PC-9 (cell line): ENCODE data around the gene INHA.

Source experiments
- EZH2 ChIP-seq: fragments of 200-600 bp; sonication (generic); IDR thresholded peaks from 2 replicates; pipeline ENCODE4 v1.8.0; 2017; ENCODE audit warnings: antibody characterized with exemption, low read depth
- TF ChIP-seq, protein P1 (sequence below): fragments of 200-600 bp; sonication (generic); conservative IDR thresholded peaks from 2 replicates; pipeline ENCODE4 v1.6.1; 2017; ENCODE audit warnings: mixed run types, antibody characterized with exemption, mild to moderate bottlenecking, moderate library complexity

GRCh38 chr2:219536967-219537366 is 35.1 kb upstream of the INHA start:
- TF ChIP-seq, protein P1, sequence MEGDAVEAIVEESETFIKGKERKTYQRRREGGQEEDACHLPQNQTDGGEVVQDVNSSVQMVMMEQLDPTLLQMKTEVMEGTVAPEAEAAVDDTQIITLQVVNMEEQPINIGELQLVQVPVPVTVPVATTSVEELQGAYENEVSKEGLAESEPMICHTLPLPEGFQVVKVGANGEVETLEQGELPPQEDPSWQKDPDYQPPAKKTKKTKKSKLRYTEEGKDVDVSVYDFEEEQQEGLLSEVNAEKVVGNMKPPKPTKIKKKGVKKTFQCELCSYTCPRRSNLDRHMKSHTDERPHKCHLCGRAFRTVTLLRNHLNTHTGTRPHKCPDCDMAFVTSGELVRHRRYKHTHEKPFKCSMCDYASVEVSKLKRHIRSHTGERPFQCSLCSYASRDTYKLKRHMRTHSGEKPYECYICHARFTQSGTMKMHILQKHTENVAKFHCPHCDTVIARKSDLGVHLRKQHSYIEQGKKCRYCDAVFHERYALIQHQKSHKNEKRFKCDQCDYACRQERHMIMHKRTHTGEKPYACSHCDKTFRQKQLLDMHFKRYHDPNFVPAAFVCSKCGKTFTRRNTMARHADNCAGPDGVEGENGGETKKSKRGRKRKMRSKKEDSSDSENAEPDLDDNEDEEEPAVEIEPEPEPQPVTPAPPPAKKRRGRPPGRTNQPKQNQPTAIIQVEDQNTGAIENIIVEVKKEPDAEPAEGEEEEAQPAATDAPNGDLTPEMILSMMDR = no peak
- no peak for TF ChIP-seq EZH2
